ENCODE data around the gene CHD5.

The CHD5 gene

DNA sequence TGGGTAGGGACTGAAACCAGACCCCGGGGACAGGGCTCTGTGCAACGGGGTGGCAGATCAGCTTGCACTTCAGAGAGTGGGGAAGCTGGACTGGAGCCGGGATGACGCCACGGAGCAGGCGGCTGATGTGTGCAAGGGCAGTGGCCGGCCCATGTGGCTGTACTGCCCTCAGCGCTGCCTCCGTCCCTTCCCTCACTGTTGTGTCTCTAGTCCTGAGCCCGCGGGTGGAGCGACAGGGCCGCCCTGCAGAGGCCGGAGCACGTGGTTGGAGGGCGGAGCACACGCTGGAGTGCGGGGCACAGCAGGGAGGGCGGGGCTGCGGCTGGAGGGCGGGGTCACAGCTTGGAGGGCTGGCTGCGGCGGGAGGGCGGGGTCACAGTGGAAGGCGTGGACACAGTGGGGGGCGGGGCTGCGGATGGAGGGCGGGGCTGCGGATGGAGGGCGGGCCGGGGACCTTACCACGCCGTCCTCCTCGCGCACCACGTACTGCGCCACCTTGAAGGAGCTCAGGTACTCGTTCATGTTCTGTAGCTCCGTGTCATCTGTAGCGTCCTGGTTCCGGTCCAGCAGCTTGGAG lies 52.4 kb downstream of the CHD5 start:
- TF ChIP-seq JUND (IDR thresholded peaks at IDR 0.05; ENCODE audit: low read depth) = no peak
- peak; percentile 91 to 93 for DNase-seq (ENCODE audit: low read depth in 1 of 2, low spot score in 1 of 2)
- in situ Hi-C loops (cut with HindIII; ENCODE audit: low pct_unique_long_range_greater_than_20kb, low sequenced_read_pairs) = no loop called here

DNA sequence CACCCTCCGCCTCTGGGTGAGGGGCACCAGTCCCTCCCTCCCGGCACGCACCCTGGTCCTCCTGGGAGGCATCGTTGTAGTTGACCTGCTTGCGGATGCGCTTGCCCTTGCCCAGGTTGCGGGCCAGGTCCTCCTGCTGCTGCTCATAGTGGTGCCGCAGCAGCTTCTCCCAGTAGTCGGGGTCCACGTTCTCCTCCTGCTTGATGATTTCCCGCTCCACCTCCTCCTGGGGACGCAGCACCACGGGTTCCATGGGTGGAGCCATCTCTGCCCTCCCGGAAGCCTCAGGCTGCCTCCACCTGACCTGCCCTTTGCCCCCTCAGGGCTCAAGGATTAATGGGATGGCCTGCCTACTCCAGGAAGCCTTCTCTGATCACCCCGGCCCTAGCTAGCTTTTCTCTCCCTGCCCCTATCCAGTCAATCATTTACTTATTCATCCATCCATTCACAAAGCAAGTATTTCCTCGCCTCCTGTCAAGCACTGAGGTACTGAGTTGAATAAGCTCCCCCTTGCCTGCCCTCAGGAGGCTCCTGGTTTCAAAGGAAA lies 53.5 kb downstream of the CHD5 start:
- no peak for DNase-seq (ENCODE audit: low read depth in 1 of 2, low spot score in 1 of 2)
- TF ChIP-seq JUND (IDR thresholded peaks at IDR 0.05; ENCODE audit: low read depth) = no peak
- in situ Hi-C loops (cut with HindIII; ENCODE audit: low pct_unique_long_range_greater_than_20kb, low sequenced_read_pairs) = no loop called here

DNA sequence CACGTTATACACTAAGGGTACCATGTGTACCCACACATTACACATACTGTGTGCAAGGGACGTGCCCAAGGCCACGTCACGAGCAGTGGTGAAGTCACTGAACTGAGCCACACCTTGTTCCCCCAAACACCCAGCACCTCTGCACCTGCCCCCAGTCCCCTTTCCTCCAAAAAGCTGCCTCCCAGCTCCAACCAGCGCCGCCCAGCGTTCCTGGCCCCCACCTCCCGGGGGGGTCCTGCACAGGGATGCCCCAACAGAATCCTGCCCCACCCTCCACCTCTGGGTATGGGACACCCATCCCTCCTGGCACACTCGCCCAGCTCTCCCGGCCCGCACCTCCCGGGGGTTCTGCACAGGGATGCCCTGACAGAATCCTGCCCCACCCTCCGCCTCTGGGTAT lies 54.1 kb downstream of the CHD5 start:
- no peak for TF ChIP-seq JUND (IDR thresholded peaks at IDR 0.05; ENCODE audit: low read depth)
- no peak for DNase-seq (ENCODE audit: low read depth in 1 of 2, low spot score in 1 of 2)
- in situ Hi-C loops (cut with HindIII; ENCODE audit: low pct_unique_long_range_greater_than_20kb, low sequenced_read_pairs) = no loop called here

DNA sequence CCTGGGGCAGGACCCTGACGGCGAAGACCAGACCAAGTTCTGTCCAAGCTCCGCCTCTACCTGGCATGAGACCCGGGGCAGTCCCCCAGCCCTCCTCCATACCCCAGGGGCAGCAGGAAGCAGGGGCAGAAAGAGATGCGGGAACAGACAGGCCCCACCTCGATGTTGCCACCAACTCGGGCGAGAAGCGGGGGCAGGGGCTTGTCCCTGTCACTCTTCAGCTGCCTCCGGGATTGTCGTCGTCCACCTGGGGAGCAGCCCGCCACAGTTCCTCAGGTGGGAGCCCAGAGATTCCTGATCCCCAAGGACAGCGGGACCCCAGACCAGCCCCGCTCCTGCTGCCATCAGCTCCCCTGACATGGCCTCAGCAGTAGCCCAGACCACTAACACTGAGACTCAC lies 54.8 kb downstream of the CHD5 start:
- TF ChIP-seq JUND (IDR thresholded peaks at IDR 0.05; ENCODE audit: low read depth) = no peak
- in situ Hi-C loops (cut with HindIII; ENCODE audit: low pct_unique_long_range_greater_than_20kb, low sequenced_read_pairs) = no loop called here
- DNase-seq (ENCODE audit: low read depth in 1 of 2, low spot score in 1 of 2) = no peak

DNA sequence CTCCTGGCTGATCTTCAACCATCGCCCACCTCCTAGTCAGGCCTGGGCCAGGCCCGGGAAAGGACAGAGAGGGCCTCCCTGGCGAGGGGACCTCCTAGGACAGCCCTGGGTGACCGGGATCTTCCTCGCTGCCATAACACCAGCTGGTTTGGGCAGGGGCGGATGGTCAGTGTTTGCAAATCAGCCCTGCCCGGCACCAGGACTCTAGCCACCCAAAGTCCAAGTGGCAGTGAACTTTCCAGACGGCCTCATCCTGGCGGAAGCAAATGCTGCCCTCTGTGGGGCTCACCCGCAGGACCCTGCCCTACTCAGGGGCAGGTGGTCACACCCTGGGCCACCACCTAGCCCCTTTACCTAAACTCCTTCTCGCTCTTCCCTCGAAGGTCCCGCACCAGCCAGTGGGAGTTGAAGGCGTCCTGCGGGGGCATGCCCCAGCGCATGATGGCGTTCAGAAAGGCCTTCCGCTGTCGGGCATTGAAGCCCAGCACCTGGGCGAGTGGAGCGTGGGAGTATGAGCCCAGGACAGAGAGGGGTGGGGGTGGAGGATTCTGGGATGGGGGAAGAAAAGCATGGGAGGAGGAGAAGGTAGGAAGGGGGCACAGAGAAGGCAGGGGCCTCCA lies 55.3 kb downstream of the CHD5 start:
- in situ Hi-C loops (cut with HindIII; ENCODE audit: low pct_unique_long_range_greater_than_20kb, low sequenced_read_pairs) = no loop called here
- no peak for TF ChIP-seq JUND (IDR thresholded peaks at IDR 0.05; ENCODE audit: low read depth)
- DNase-seq (ENCODE audit: low read depth in 1 of 2, low spot score in 1 of 2) = no peak

DNA sequence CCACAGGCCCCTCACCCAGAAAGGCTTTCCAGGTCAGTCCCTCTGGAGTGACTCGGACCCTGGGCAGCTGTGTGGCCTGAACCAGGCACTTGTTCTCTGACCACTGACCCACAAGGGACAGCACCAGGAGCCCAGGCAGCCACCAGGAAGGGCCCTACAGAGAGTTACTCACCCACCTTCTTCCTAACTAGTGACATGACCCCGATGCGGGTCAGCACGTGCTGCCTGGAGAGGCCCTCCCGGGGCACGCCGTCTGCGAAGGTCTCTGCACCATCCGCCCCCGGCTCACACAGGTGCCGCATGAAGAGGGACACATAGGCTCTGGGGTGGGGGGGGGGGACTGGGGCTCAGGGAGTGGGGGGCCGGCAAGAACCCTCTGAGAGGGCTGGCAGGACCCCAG lies 55.8 kb downstream of the CHD5 start:
- in situ Hi-C loops (cut with HindIII; ENCODE audit: low pct_unique_long_range_greater_than_20kb, low sequenced_read_pairs) = no loop called here
- DNase-seq (ENCODE audit: low read depth in 1 of 2, low spot score in 1 of 2) = no peak
- TF ChIP-seq JUND (IDR thresholded peaks at IDR 0.05; ENCODE audit: low read depth) = no peak

DNA sequence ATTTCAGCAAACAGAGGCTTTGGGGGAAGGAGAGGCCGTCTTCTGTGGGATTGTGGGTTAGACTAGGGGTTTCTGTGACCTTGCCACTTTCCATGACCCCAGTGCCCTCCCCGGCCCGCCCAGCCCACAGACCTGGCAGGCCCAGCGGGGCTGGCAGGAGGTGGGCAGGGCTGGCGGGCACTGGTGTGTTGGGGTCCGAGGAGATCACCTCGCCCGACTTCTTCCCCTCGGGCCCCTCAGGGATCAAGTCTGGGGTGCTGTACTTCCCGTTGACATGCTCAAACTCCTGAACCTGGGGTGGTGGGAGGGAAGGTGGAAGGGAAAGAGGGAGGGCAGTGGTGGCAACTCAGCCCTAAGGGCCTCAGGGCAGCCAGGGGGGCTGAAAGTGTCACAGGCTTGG lies 56.3 kb downstream of the CHD5 start:
- in situ Hi-C loops (cut with HindIII; ENCODE audit: low pct_unique_long_range_greater_than_20kb, low sequenced_read_pairs) = no loop called here
- DNase-seq (ENCODE audit: low read depth in 1 of 2, low spot score in 1 of 2) = no peak
- no peak for TF ChIP-seq JUND (IDR thresholded peaks at IDR 0.05; ENCODE audit: low read depth)

DNA sequence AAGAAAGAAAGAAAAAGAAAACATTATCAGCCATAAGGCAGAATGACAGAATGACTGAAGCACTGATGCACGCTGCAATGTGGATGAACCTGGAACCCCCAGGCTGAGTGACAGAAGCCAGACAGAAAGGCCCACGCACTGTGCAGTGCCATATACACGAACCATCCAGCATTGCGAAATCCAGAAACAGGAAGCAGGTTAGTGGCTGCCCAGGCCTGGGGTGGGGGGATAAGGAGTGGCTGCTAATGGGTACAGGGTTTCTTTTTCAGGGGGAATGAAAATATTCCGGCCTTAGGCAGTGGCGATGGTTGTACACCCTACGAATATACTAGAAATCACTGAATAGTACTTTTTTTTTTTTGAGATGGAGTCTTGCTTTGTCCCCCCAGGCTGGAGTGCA lies 57.0 kb downstream of the CHD5 start:
- TF ChIP-seq JUND (IDR thresholded peaks at IDR 0.05; ENCODE audit: low read depth) = no peak
- in situ Hi-C loops (cut with HindIII; ENCODE audit: low pct_unique_long_range_greater_than_20kb, low sequenced_read_pairs) = no loop called here
- DNase-seq (ENCODE audit: low read depth in 1 of 2, low spot score in 1 of 2) = no peak

DNA sequence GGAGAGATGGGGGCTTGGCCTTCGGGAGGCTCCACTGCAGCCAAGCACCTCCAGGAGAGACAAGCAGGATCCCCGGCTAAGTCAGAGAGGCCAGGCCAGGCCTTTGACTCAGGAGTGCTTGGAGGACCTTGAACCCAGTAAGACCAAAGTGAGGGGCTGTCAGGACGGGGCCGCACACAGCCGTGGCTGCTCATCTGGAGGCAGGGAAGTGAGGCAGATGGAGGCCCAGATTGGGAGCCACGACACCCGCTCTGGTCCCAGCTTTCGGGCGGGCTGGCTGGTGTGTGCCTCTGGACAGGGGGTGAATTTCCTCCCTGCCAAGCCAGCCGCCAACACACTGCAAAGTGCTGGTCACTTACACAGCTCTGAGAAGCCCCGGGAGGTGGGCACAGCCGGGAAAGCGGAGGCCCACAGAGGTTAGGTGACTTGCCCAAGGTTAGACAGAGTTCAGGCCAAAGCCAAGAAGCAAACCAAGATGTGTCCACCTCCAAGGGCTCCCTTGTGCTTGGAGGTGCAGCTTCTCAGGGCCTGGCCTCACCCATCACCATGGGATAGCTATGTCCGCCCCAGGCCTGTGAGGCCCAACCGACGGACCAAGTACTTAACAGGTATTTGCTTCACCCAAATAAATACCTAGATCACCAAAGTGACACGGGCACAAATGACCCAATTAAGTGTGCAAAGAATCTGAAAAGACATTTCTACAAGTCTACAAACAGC lies 58.3 kb downstream of the CHD5 start:
- in situ Hi-C loops (cut with HindIII; ENCODE audit: low pct_unique_long_range_greater_than_20kb, low sequenced_read_pairs) = no loop called here
- DNase-seq (ENCODE audit: low read depth in 1 of 2, low spot score in 1 of 2) = no peak
- TF ChIP-seq JUND (IDR thresholded peaks at IDR 0.05; ENCODE audit: low read depth) = no peak

DNA sequence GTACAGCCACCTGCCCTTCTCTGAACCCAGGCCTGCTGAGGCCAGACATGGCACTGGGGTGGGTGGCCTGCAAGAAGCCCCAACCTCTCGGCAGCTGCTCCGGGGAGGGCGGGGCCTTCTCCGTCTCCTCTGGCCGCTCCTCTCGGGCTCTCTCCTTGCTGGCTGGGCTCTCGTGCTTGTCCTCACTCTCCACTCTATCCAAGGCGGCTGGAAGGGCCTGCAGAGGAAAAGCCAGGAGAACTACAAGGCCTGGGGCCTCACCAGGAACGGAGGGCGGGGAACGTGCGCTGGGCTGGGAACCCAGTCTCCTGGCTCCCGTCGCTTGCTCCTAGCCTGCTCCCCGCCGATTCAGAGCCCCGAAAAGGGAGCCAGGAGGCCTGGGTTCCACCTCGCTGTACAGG lies 59.1 kb downstream of the CHD5 start:
- in situ Hi-C loops (cut with HindIII; ENCODE audit: low pct_unique_long_range_greater_than_20kb, low sequenced_read_pairs) = no loop called here
- no peak for TF ChIP-seq JUND (IDR thresholded peaks at IDR 0.05; ENCODE audit: low read depth)
- DNase-seq (ENCODE audit: low read depth in 1 of 2, low spot score in 1 of 2) = no peak

DNA sequence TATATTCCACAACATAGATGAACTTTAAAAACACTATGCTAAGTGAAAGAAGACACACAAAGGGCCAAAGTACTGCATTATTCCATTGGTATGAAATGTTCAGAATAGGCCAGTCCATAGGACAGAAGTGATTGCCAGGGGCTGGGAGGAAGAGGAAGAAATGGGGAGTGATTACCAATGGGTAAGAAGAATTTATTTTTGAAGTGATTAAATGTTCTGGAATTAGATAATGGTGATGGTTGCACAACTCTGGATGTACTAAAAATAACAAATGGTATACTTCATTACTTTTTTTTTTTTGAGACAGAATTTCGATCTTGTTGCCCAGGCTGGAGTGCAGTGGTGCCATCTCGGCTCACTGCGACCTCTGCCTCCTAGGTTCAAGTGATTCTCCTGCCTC lies 61.7 kb downstream of the CHD5 start:
- no peak for TF ChIP-seq JUND (IDR thresholded peaks at IDR 0.05; ENCODE audit: low read depth)
- in situ Hi-C loops (cut with HindIII; ENCODE audit: low pct_unique_long_range_greater_than_20kb, low sequenced_read_pairs) = no loop called here
- DNase-seq (ENCODE audit: low read depth in 1 of 2, low spot score in 1 of 2) = no peak

DNA sequence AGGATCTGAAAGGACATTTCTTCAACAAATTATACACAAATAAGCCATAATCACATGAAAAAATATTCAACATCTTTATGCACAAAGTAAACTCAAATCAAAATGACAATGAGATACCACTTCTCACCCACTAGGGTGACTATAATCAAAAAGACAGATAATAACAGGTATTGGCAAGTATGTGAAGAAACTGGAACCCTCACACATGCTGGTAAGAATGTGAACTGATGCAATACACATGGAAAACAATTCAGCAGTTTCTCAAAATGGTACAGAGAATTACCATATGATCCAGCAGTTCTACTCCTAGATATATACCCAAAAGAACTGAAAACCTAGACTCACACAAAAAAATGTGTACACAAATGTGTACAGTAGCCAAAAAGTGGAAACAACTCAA lies 62.5 kb downstream of the CHD5 start:
- DNase-seq (ENCODE audit: low read depth in 1 of 2, low spot score in 1 of 2) = no peak
- no peak for TF ChIP-seq JUND (IDR thresholded peaks at IDR 0.05; ENCODE audit: low read depth)
- in situ Hi-C loops (cut with HindIII; ENCODE audit: low pct_unique_long_range_greater_than_20kb, low sequenced_read_pairs) = no loop called here

DNA sequence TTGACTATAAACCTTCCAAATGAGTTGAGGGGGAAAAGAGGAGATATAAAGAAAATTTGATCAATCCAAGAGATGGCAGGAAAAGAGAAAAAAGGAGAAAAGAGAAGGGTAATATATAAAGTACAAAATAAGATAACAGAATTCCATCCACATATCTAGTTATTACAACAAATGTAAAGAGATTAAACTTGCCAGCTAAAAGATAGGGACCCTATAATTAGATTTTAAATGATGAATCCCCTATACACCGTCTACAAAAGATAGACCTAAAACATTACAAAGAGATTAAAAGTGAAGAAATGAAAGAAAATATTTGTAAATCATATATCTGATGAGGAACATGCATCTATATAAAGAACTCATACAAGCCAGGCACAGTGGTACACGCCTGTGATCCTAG lies 63.1 kb downstream of the CHD5 start:
- in situ Hi-C loops (cut with HindIII; ENCODE audit: low pct_unique_long_range_greater_than_20kb, low sequenced_read_pairs) = no loop called here
- DNase-seq (ENCODE audit: low read depth in 1 of 2, low spot score in 1 of 2) = no peak
- no peak for TF ChIP-seq JUND (IDR thresholded peaks at IDR 0.05; ENCODE audit: low read depth)

Data from T47D (cell line).